CD4-positive, alpha-beta T cell (primary cell): ENCODE data around the gene LYST. TPM values are rescaled to one million over a fixed set of nuclear protein-coding genes. Genes with fewer than 3 reads are reported as not detected.
"Not testable (repeated sequence)": the region's sequence is repeated elsewhere in the genome, so short reads cannot be mapped to it uniquely, and the experiment has no call there.

Experiments
- ATAC-seq: fragments of 200-7000 bp; cut with Tn5 transposase; one replicate; pipeline ENCODE4 v1.10.0; 2022; ENCODE audit warnings: mild to moderate bottlenecking; ENCODE audit not compliant: poor library complexity
- CTCF ChIA-PET: fragments of 350-600 bp; sonication (Branson Sonifier 250); formaldehyde crosslinking; loops from one replicate; lab custom pipeline; 2021; ENCODE audit warnings: antibody characterized with exemption, inconsistent platforms; lab: Charles Lee
- POLR2A ChIA-PET: fragments of 350-600 bp; sonication (Branson Sonifier 250); formaldehyde crosslinking; loops from one replicate; lab custom pipeline; 2021; ENCODE audit warnings: antibody characterized with exemption, inconsistent platforms; lab: Charles Lee
- DNase-seq, 14 experiments: peaks; one replicate each; pipeline ENCODE4 v3.0.0-alpha.2; 2013 to 2020; ENCODE audit warnings: mixed read lengths in 2 of 14
- H3K27ac ChIP-seq, 2 donors: one replicate each; pipeline versions ENCODE4 v1.5.1 to v1.7.0; 2013; ENCODE audit warnings: low read length in 2 of 2, low read depth in 1 of 2, mild to moderate bottlenecking in 1 of 2
- H3K27me3 ChIP-seq, 2 experiments: 1 replicate in 1 of 2; 2 replicates in 1 of 2; pipeline versions ENCODE4 v1.6.1 to v1.7.0; 2013; ENCODE audit warnings: low read length in 2 of 2, control low read depth in 1 of 2, mild to moderate bottlenecking in 1 of 2, moderate library complexity in 1 of 2; ENCODE audit not compliant: insufficient read depth in 2 of 2, control insufficient read depth in 1 of 2
- H3K36me3 ChIP-seq: one replicate; pipeline ENCODE4 v1.6.1; 2013; ENCODE audit warnings: low read length, control low read depth; ENCODE audit not compliant: insufficient read depth
- H3K4me1 ChIP-seq: one replicate; pipeline ENCODE4 v1.6.1; 2013; ENCODE audit warnings: low read length, control low read depth; ENCODE audit not compliant: insufficient read depth
- H3K4me3 ChIP-seq: one replicate; pipeline ENCODE4 v1.5.1; 2013; ENCODE audit warnings: mild to moderate bottlenecking, low read length, moderate library complexity
- H3K9me3 ChIP-seq, 2 experiments: 1 replicate in 1 of 2; 2 replicates in 1 of 2; pipeline versions ENCODE4 v1.6.1 to v1.7.0; 2013; ENCODE audit warnings: low read length in 2 of 2, mild to moderate bottlenecking in 2 of 2, control low read depth in 1 of 2, moderate library complexity in 1 of 2; ENCODE audit not compliant: control insufficient read depth in 1 of 2, insufficient read depth in 1 of 2
- H3K27ac Mint-ChIP-seq: one replicate; pipeline ENCODE4 v1.8.0; 2020; ENCODE audit warnings: mixed read lengths
- H3K27me3 Mint-ChIP-seq: one replicate; pipeline ENCODE4 v1.8.0; 2021; ENCODE audit warnings: mixed read lengths
- H3K36me3 Mint-ChIP-seq: one replicate; pipeline ENCODE4 v1.8.0; 2021; ENCODE audit warnings: low read depth, mixed read lengths
- H3K4me1 Mint-ChIP-seq: one replicate; pipeline ENCODE4 v1.8.0; 2021; ENCODE audit warnings: low read depth, mixed read lengths
- H3K4me3 Mint-ChIP-seq: one replicate; pipeline ENCODE4 v1.8.0; 2020; ENCODE audit warnings: mild to moderate bottlenecking, mixed read lengths
- H3K9me3 Mint-ChIP-seq: one replicate; pipeline ENCODE4 v1.8.0; 2020; ENCODE audit warnings: mixed read lengths
- intact Hi-C, 2 experiments: fragments of 100-400 bp; cut with DNase I in 1 of 2; cut with micrococcal nuclease in 1 of 2; formaldehyde crosslinking; loops; one replicate each; pipeline versions ENCODE4 v1.15.1 to v1.9.0; 2023 to 2025; cut with DNase I, micrococcal nuclease
- total RNA-seq, 174 experiments: library from RNA in 2 of 174; stranded (reverse) in 2 of 174; gene quantifications; one replicate each; pipeline ENCODE4 v1.2.3 and lab custom pipeline; 2021 to 2026
- TF ChIP-seq, protein P1 (sequence below): fragments of 200-600 bp; IDR thresholded peaks from one replicate; pipeline ENCODE4 v1.8.0; 2022; ENCODE audit warnings: antibody characterized with exemption, mild to moderate bottlenecking

Gene LYST
- total RNA-seq, 2 experiments from 2014 or later, result 24.9 to 26.8 TPM

DNA sequence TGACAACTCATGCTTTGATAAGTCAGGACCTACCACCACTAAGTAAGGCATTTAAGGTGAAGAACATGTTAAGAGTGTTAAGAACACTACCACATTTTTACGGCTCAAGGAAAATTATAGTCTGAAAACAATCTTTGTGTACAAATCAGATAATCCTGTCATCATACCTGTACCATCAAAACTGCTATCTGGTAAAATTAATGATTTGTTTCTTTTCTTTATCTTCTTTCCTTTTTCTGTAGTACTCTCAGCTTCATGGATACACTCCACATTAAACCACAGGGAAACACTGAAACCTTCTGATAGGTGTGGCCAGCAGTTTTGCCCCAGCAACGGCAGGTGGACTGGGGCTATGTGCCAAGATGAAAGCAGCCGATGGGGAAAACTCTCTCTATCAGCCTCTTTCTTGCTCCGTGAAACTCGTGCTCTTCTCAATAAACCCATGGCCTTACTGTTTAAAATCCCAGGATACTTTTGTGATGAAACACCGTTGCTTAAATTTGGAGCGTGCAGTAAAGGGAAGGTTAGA is 75.1 kb downstream of the LYST start:
- ATAC-seq, result no peak
- H3K27ac Mint-ChIP-seq, result no peak overlapping the region
- Histone ChIP-seq H3K4me3 (no peak overlapping the region), H3K9me3 (no peaks in the 10 kb centered on the region), H3K27me3 (no peaks in the 10 kb centered on the region), H3K36me3 (peaks cover 42% of the 10 kb centered on the region), H3K27ac (no peak overlapping the region), H3K4me1 (no peaks in the 10 kb centered on the region)
- intact Hi-C loops, result no loop called here
- TF ChIP-seq, protein P1, sequence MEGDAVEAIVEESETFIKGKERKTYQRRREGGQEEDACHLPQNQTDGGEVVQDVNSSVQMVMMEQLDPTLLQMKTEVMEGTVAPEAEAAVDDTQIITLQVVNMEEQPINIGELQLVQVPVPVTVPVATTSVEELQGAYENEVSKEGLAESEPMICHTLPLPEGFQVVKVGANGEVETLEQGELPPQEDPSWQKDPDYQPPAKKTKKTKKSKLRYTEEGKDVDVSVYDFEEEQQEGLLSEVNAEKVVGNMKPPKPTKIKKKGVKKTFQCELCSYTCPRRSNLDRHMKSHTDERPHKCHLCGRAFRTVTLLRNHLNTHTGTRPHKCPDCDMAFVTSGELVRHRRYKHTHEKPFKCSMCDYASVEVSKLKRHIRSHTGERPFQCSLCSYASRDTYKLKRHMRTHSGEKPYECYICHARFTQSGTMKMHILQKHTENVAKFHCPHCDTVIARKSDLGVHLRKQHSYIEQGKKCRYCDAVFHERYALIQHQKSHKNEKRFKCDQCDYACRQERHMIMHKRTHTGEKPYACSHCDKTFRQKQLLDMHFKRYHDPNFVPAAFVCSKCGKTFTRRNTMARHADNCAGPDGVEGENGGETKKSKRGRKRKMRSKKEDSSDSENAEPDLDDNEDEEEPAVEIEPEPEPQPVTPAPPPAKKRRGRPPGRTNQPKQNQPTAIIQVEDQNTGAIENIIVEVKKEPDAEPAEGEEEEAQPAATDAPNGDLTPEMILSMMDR, result no peak
- H3K4me3 Mint-ChIP-seq, result no peak overlapping the region
- peaks cover 3% of the 10 kb centered on the region for H3K9me3 Mint-ChIP-seq
- H3K4me1 Mint-ChIP-seq, result no peaks in the 10 kb centered on the region
- peaks cover 75% of the 10 kb centered on the region for H3K36me3 Mint-ChIP-seq
- ChIA-PET POLR2A (no interaction called here), CTCF (no interaction called here)
- no peaks in the 10 kb centered on the region for H3K27me3 Mint-ChIP-seq
- DNase-seq, result no peak

DNA sequence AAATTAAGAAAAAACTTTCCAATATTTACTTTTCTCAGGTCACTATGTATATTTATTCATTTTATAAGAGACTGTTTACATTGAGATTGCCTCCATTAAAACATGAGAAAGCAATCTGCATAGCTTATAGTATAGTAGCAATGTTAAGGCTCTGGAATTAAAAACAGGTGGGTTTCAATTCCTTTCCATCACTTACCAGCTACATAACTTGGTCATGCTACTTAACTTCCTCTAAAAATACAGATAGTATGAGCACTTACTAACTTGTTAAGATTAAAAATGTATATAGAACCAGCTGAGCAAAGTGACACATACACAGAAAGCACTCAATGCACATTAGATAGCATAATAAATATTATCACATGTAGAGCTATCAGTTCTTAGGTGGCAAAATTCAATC is 76.6 kb downstream of the LYST start:
- no peaks in the 10 kb centered on the region for H3K4me1 Mint-ChIP-seq
- Histone ChIP-seq H3K4me3 (no peak overlapping the region), H3K4me1 (no peaks in the 10 kb centered on the region), H3K9me3 (no peaks in the 10 kb centered on the region), H3K27ac (no peak overlapping the region), H3K27me3 (no peaks in the 10 kb centered on the region), H3K36me3 (peaks cover 35% of the 10 kb centered on the region)
- DNase-seq (no peak), ATAC-seq (no peak)
- H3K27me3 Mint-ChIP-seq, result no peaks in the 10 kb centered on the region
- no peak overlapping the region for H3K4me3 Mint-ChIP-seq
- no peaks in the 10 kb centered on the region for H3K9me3 Mint-ChIP-seq
- no peak overlapping the region for H3K27ac Mint-ChIP-seq
- TF ChIP-seq, protein P1, result no peak
- ChIA-PET POLR2A (no interaction called here), CTCF (no interaction called here)
- H3K36me3 Mint-ChIP-seq, result peaks cover 74% of the 10 kb centered on the region
- intact Hi-C loops, result no loop called here

DNA sequence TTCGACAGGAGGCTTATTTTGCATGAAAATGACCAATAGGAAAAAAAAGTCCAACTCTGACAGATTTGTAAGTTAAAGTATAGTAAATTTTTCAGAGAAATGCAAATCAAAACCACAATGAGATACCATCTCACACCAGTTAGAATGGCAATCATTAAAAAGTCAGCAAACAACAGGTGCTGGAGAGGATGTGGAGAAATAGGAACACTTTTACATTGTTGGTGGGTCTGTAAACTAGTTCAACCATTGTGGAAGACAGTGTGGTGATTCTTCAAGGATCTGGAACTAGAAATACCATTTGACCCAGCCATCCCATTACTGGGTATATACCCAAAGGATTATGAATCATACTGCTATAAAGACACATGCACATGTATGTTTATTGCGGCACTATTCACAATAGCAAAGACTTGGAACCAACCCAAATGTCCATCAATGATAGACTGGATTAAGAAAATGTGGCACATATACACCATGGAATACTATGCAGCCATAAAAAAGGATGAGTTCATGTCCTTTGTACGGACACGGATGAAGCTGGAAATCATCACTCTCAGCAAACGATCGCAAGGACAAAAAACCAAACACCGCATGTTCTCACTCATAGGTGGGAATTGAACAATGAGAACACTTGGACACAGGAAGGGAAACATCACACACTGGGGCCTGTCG is 80.3 kb downstream of the LYST start:
- H3K36me3 Mint-ChIP-seq, result peaks cover 48% of the 10 kb centered on the region
- H3K4me1 Mint-ChIP-seq, H3K4me3 Mint-ChIP-seq, H3K27me3 ChIP-seq, H3K27me3 Mint-ChIP-seq, CTCF ChIA-PET, H3K4me1 ChIP-seq, H3K4me3 ChIP-seq, DNase-seq, H3K27ac ChIP-seq, H3K9me3 ChIP-seq, POLR2A ChIA-PET, ATAC-seq, H3K27ac Mint-ChIP-seq, H3K9me3 Mint-ChIP-seq: not testable (repeated sequence)
- intact Hi-C loops, result loop anchor here in 1 of 2 experiments (5.0 kb wide), 1 partner anchor 186 kb away; no protein-coding TSS in a partner anchor
- H3K36me3 ChIP-seq, result peaks cover 25% of the 10 kb centered on the region
